Lower lobe of right lung (tissue), 2 donors: ENCODE results near the gene TECTB. TPM values are rescaled to one million over a fixed set of nuclear protein-coding genes. Genes with fewer than 3 reads are reported as not detected.

Experiments
- ATAC-seq, 2 donors: fragments of 200-7000 bp; cut with Tn5 transposase; one replicate each; pipeline ENCODE4 v1.9.1; 2020 to 2022; ENCODE audit warnings: mild to moderate bottlenecking in 2 of 2, moderate library complexity in 2 of 2
- DNase-seq: peaks from one replicate; pipeline ENCODE4 v3.0.0-alpha.2; 2020
- H3K27ac ChIP-seq: fragments of 200-600 bp; one replicate; pipeline ENCODE4 v1.8.0; 2022
- H3K27me3 ChIP-seq: fragments of 200-600 bp; one replicate; pipeline ENCODE4 v1.8.0; 2022; ENCODE audit warnings: low read depth
- H3K36me3 ChIP-seq: fragments of 200-600 bp; one replicate; pipeline ENCODE4 v1.8.0; 2022; ENCODE audit warnings: mild to moderate bottlenecking
- H3K4me1 ChIP-seq: fragments of 200-600 bp; one replicate; pipeline ENCODE4 v1.8.0; 2022
- H3K4me3 ChIP-seq: fragments of 200-600 bp; one replicate; pipeline ENCODE4 v1.8.0; 2022; ENCODE audit warnings: mild to moderate bottlenecking
- H3K9me3 ChIP-seq: fragments of 200-600 bp; one replicate; pipeline ENCODE4 v1.8.0; 2022
- CTCF ChIP-seq: fragments of 200-600 bp; IDR thresholded peaks from one replicate; pipeline ENCODE4 v1.8.0; 2022; ENCODE audit warnings: antibody characterized with exemption, mild to moderate bottlenecking
- intact Hi-C: fragments of 100-400 bp; cut with DNase I; formaldehyde crosslinking; loops from one replicate; pipeline ENCODE4 v1.11.0; 2022
- total RNA-seq: library from RNA; stranded (reverse); fragmentation: NEBNext Ultra II Directional; extraction: Animal tissue kit (Norgen Biotek cat#: 25700); gene quantifications from one replicate; pipeline ENCODE4 v1.2.1, GENCODE V29; 2021
- donor health status: DM: no; HTN: yes; CAD: no; lungs with severe emphysema.

Gene TECTB
- total RNA-seq, 1 donor from 2014 or later: not detected

GRCh38 chr10:112314822-112315474 is 31.7 kb downstream of the TECTB start:
- DNase-seq (peak; percentile 80), ATAC-seq (peak; percentile 83 to 92)
- Histone ChIP-seq H3K27me3 (no peaks in the 10 kb centered on the region), H3K9me3 (no peaks in the 10 kb centered on the region), H3K27ac (no peak overlapping the region), H3K4me3 (no peak overlapping the region), H3K4me1 (no peaks in the 10 kb centered on the region), H3K36me3 (no peaks in the 10 kb centered on the region)
- TF ChIP-seq CTCF: peak; percentile 90
- intact Hi-C loops: no loop called here

DNA sequence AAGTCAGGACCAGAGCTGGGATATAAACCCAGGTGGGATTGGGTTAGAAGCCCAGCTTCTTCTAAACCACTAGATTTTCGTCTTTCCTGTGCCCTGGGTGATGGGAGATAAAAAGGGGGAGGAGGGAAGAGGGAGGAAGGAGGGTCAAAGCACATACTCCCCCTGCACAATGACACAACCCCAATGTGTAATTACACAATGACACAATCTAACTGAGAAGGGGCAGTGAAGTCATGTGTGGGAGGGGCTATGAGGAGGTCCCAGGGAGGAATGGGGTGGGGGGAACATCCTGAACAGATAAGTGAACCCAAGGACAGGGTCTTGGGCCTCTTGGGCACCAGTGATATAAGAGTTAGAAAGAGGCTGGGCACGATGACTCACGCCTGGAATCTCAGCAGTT is 44.5 kb downstream of the TECTB start:
- TF ChIP-seq CTCF: no peak
- no peak for DNase-seq
- H3K36me3 ChIP-seq: no peaks in the 10 kb centered on the region
- intact Hi-C loops: no loop called here
- no peaks in the 10 kb centered on the region for H3K9me3 ChIP-seq
- ATAC-seq: no peak
- H3K4me3 ChIP-seq: no peak overlapping the region
- no peaks in the 10 kb centered on the region for H3K27me3 ChIP-seq
- no peak overlapping the region for H3K27ac ChIP-seq
- no peaks in the 10 kb centered on the region for H3K4me1 ChIP-seq

DNA sequence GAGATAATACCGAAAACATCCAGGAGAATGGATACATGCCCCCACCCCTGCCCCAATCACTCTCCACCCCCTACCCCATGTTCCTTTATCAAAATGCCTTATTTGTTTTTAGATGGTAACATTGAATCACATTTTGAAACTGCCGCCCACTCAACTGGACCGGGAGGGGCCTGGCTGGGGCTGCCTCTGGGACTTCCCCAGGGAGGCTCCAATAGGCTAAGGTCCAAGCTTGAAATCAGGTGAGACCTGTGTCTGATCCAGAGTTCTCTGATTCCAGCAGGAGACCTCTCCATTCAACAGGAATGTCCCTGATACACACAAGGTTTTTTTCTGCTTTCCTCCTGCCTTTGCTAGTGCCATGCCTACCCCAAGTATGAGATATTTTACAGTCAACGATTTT is 47.0 kb downstream of the TECTB start:
- no peak for DNase-seq
- no peak for TF ChIP-seq CTCF
- intact Hi-C loops: no loop called here

GRCh38 chr10:112330607-112331160 is 47.5 kb downstream of the TECTB start:
- no peak for TF ChIP-seq CTCF
- Histone ChIP-seq H3K27ac (no peak overlapping the region), H3K27me3 (no peaks in the 10 kb centered on the region), H3K9me3 (no peaks in the 10 kb centered on the region), H3K36me3 (no peaks in the 10 kb centered on the region), H3K4me1 (no peaks in the 10 kb centered on the region), H3K4me3 (no peak overlapping the region)
- DNase-seq: no peak
- ATAC-seq: no peak
- intact Hi-C loops: no loop called here

More for the DNA sequence above, 47.0 kb downstream of the TECTB start:
- H3K4me3 ChIP-seq: no peak overlapping the region
- no peak overlapping the region for H3K27ac ChIP-seq
- no peak for ATAC-seq
- H3K9me3 ChIP-seq: no peaks in the 10 kb centered on the region
- H3K27me3 ChIP-seq: no peaks in the 10 kb centered on the region
- no peaks in the 10 kb centered on the region for H3K36me3 ChIP-seq
- H3K4me1 ChIP-seq: no peaks in the 10 kb centered on the region

- H3K27ac ChIP-seq: no peak overlapping the region
- H3K27me3 ChIP-seq: no peaks in the 10 kb centered on the region
- no peaks in the 10 kb centered on the region for H3K9me3 ChIP-seq
- ATAC-seq: no peak
- no peak overlapping the region for H3K4me3 ChIP-seq
- no peak for DNase-seq
- no peak for TF ChIP-seq CTCF
- no peaks in the 10 kb centered on the region for H3K4me1 ChIP-seq
- intact Hi-C loops: no loop called here
- no peaks in the 10 kb centered on the region for H3K36me3 ChIP-seq
Observed at GRCh38 chr10:112332022-112332421, 48.8 kb downstream of the TECTB start.
